ENCODE results near the gene STEAP3.
A peak's percentile ranks its signal among the peaks of the same experiment; 100 is the strongest.

The STEAP3 gene

DNA sequence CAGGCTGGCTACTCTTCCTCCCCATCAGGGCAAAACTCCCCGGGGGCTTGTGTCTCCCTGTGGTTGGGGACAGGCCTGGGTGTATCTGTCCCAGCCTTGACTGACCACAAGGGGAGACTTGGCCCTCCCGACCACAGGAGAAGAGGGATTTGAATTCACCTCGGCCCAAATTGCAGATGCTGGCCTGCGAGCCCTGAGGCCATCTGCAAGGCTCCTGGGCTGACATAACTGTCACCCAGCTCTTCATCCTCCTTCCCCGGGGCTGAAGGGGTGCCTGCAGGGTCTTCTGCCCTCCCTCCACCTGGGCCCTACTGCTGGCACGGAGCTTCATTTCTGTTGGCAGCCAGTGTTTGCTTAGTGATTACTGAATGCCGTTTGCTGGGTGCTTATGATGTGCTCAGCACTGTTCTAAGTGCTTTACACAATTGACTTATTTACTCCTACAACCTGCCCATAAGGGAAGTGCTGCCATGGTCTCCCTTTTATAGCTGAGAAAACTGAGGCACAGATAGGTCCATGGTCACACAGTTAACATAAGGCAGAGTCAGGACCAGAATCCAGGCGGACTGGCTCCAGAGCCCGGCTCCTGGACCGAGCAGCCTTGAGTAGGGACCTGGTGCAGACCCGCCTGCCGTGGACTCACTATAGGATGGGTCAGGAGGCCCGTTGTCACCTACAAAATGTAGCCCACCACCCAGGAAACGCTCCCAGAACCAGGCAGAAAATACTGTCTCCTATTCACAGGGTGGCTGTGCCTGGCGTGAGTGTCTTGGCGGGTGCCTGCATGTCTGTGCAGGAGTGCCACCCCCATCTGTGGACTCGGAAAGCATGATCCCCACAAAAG is 18.9 kb downstream of the STEAP3 start:
- no peak for DNase-seq (ENCODE audit: low read depth)

DNA sequence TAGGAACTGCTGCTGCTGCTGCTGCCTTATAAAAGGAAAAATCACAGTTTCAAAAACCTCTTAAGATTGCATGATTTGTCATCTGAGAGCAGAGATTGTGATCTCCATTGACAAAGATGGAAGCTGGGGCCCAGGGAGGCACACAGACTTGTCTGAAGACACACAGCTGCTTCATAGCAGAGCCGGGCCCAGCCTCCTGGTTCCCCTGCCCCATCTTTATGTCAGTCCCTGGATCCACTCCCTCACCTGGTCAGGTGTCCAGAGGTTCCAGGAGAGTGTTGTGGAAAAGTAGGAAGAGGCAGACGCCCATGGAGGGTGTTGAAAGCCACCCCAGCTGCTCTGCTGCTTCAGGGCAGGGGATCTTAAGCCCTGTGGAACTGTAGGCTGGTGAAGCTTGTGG is 20.0 kb downstream of the STEAP3 start:
- H3K4me3 ChIP-seq (ENCODE audit: low read depth, low read length): no peak overlapping the region
- no peak for DNase-seq (ENCODE audit: low read depth)

More for the DNA sequence above, 18.9 kb downstream of the STEAP3 start:
- no peak overlapping the region for H3K4me3 ChIP-seq (ENCODE audit: low read depth, low read length)

DNA sequence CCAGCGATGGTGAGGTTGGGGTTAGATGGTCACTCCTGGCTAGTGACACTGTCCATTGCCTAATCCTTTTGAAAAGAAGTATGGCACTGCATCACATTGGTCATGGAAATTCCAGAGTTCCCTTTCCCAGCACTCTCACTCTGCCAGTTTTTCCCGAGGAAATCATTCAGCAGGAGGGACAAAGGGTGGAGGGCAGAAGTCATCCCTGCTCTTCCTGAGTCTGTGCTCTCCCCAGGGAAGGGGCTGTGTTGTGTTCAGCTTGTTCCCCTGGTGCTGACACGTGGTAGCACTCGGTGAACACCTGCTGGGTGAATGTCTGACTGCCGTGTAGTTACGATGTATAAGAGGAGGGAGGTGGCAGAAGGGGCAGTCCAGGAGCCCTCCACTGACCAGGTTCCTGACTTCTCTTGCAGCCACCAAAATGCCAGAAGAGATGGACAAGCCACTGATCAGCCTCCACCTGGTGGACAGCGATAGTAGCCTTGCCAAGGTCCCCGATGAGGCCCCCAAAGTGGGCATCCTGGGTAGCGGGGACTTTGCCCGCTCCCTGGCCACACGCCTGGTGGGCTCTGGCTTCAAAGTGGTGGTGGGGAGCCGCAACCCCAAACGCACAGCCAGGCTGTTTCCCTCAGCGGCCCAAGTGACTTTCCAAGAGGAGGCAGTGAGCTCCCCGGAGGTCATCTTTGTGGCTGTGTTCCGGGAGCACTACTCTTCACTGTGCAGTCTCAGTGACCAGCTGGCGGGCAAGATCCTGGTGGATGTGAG is 21.6 kb downstream of the STEAP3 start:
- H3K4me3 ChIP-seq (ENCODE audit: low read depth, low read length): no peak overlapping the region
- DNase-seq (ENCODE audit: low read depth): no peak

DNA sequence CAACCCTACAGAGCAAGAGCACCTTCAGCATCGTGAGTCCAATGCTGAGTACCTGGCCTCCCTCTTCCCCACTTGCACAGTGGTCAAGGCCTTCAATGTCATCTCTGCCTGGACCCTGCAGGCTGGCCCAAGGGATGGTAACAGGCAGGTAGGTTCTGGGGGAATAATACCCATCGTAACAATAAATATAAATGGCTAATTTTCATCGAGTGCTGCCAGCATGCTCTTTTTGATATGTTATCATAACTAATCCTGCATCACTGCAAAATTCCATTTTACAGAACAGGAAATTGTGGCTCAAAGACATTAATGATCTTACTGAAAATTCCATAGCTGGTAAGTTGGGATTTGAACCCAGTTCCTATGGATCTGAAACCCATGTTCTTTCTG is 22.2 kb downstream of the STEAP3 start:
- H3K4me3 ChIP-seq (ENCODE audit: low read depth, low read length): no peak overlapping the region
- no peak for DNase-seq (ENCODE audit: low read depth)

DNA sequence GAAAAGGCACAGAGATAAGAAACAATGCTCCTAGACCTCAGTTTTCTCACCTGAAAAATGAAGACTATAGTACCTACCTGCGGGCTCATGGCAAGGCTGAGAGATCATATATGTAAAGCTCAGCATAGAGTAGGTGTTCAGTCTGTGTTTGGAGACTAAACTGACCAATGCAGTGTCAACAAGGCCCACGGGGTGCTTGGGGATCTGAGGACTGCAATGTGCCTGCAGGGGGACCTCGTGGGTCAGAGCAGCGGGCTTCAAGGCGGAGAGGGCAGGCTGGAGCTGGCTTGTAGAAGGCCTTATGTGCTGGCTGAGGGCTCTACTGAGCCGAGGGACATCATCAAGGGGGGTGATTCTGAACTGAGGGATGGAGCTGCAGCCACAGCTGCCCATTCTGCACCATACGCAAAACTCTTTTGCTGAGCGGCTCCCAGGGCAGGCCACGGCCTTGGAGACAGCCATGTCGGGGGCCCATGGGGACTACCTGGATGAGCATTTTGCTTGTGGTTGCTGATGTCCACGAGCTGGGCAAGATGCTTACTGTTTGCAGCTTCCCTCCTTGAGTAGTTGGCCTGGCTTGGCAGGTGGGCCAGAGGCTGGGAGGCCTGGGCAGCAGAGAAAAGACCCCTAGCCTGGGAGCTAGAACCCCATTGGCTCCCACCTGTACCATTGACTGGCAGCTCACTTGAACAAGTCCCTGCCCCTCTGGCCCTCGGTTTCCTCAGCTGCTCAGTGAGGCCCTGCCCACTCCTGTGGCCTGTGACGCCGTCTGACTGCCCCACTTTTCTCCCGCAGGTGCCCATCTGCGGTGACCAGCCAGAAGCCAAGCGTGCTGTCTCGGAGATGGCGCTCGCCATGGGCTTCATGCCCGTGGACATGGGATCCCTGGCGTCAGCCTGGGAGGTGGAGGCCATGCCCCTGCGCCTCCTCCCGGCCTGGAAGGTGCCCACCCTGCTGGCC is 23.5 kb downstream of the STEAP3 start:
- DNase-seq (ENCODE audit: low read depth): no peak
- no peak overlapping the region for H3K4me3 ChIP-seq (ENCODE audit: low read depth, low read length)

DNA sequence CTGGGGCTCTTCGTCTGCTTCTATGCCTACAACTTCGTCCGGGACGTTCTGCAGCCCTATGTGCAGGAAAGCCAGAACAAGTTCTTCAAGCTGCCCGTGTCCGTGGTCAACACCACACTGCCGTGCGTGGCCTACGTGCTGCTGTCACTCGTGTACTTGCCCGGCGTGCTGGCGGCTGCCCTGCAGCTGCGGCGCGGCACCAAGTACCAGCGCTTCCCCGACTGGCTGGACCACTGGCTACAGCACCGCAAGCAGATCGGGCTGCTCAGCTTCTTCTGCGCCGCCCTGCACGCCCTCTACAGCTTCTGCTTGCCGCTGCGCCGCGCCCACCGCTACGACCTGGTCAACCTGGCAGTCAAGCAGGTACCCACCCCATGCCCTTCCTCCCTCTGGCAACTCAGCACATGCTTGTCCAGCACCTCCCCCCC is 24.2 kb downstream of the STEAP3 start:
- no peak overlapping the region for H3K4me3 ChIP-seq (ENCODE audit: low read depth, low read length)
- DNase-seq (ENCODE audit: low read depth): no peak

DNA sequence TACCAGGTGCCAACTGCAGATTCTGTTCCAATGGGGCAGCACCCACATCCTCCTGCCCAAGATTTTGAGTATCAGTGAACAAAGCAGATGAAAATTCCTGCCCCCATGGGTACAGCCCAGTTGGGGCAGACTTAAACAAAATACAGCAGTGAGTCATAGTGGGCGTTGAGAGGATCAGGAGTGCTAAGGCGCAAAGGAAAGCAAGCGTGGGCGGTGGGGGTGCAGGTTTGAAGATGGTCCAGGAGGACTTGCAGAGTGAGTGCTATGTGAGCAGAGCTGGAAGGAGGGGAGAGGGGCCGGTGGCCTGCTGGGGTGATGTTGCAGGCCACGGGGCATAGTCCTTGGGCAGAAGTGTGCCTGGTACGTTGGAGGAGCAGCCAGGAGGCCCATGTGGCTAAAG is 24.7 kb downstream of the STEAP3 start:
- H3K4me3 ChIP-seq (ENCODE audit: low read depth, low read length): no peak overlapping the region
- peak; percentile 78 for DNase-seq (ENCODE audit: low read depth)

DNA sequence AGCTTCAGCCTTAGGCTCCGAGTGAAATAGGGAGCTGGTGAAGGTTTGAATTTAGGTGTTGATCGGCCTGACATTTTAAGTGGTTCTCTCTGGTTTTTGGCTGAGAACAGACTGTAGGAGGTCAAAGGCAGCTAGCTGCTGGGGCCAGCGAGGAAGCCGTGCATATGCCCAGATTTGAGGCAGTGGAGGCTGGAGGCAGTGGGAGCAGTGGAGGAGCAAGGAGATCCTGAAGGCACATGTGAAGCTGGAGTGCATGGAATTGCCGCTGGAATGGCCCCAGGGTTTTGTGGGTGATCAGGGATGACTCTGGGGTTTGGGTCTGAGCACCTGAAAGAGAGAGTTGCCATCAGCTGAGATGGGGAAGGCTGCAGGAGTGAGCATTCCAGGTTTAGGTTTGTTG is 25.1 kb downstream of the STEAP3 start:
- H3K4me3 ChIP-seq (ENCODE audit: low read depth, low read length): no peak overlapping the region
- DNase-seq (ENCODE audit: low read depth): no peak

DNA sequence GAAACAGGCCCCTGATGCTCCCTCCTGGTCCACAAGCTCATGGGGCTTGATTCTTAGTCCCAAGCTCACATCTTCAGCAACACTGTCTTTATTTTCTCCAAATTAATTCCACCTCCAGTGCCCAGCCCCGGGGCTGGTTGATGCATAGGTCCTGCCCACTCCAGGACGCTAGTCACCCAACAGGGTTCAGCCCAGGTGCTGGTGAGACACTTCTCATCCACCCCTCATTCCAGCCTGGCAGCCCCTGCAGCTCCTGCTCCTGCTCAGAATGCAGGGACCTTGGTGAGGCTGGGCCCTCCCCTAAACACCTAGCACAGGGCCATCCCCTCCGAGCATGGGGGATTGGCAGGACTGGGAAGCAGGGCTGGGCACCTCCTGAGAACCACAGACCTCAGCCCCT is 25.7 kb downstream of the STEAP3 start:
- no peak for DNase-seq (ENCODE audit: low read depth)
- no peak overlapping the region for H3K4me3 ChIP-seq (ENCODE audit: low read depth, low read length)

DNA sequence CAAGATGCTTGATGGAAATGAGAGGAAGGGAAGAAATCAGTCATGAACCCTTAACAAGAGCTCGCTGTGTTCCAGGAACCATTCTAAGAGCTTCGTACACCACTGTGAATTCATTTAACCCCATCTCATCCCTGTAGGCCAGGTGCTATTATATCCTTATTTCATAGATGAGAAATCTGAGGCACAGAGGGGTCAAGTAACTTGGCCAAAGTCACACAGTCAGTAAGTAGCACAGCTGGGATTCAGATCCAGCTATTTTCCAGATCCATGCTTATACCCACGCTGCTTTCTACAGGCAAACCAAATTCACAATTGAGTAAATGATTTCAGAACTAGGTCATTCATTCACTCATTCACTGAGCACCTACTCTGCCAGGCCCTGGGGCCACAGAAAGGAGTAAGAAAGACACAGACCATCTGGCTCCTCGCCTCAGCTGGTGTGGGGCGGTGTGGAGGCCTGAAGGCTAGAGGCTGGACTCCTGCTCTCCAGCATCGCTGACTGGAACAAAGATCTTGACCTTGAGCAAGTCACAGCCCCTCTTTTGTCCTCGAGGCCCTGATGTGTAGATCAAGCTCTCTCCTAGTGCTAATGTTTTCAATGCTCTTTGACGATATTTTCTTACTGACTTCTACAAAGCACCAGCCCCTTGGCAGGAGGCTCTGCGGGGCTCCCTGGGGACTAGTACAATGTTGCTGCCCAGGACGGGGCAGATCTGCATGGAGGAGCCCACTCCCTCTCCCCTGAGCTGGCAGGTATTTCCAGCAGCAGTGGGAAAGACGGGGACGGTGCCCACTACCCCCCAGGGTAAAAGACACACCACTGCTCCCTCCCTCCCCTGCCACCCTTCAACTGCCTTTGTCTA is 26.5 kb downstream of the STEAP3 start:
- no peak overlapping the region for H3K4me3 ChIP-seq (ENCODE audit: low read depth, low read length)
- no peak for DNase-seq (ENCODE audit: low read depth)

DNA sequence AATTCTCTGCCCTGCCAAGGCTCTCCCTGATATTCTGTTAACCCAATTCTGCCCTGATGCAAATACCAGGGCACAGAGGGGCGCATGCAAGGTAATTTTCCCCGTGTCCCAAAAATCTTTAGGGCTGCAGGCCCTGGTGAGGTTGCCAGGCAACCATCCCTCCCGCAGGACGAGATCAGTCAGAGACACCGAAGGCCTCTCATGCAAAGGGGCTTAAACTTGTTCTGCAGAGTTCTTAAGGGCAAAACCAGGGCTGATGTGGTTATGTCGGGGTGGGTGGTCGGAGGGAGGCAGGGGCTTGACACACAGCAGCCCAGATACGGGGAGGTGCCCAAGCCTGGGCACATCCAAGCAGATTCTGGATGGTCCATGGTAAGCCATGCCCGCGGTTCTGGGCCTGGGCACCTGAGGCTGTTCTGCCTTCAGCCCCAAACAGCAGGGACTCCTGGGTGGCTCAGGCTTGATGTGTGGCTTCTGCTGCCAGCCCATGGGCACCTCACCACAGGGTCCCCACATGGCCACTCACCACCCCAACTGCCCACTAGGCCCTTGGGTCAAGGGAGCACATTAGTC is 27.2 kb downstream of the STEAP3 start:
- no peak overlapping the region for H3K4me3 ChIP-seq (ENCODE audit: low read depth, low read length)
- no peak for DNase-seq (ENCODE audit: low read depth)

DNA sequence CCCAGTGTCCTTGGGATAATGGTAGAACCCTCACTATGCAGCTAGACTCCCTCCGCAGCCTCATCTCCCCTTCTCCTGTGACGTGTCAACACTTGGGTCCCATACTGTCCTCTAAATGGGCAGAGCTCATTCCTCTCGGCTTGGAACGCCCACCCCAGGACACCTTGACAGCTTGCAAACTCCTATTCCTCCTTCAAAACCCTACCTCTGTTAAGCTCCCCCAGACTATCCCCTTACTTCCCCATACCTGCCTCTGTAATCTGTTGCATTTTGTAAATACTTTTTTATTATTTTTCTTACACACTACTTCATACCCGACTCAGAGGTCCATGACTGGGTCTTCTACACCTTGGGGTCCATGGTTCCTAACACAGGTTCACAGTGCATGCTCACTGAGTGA is 28.0 kb downstream of the STEAP3 start:
- no peak for DNase-seq (ENCODE audit: low read depth)
- no peak overlapping the region for H3K4me3 ChIP-seq (ENCODE audit: low read depth, low read length)

DNA sequence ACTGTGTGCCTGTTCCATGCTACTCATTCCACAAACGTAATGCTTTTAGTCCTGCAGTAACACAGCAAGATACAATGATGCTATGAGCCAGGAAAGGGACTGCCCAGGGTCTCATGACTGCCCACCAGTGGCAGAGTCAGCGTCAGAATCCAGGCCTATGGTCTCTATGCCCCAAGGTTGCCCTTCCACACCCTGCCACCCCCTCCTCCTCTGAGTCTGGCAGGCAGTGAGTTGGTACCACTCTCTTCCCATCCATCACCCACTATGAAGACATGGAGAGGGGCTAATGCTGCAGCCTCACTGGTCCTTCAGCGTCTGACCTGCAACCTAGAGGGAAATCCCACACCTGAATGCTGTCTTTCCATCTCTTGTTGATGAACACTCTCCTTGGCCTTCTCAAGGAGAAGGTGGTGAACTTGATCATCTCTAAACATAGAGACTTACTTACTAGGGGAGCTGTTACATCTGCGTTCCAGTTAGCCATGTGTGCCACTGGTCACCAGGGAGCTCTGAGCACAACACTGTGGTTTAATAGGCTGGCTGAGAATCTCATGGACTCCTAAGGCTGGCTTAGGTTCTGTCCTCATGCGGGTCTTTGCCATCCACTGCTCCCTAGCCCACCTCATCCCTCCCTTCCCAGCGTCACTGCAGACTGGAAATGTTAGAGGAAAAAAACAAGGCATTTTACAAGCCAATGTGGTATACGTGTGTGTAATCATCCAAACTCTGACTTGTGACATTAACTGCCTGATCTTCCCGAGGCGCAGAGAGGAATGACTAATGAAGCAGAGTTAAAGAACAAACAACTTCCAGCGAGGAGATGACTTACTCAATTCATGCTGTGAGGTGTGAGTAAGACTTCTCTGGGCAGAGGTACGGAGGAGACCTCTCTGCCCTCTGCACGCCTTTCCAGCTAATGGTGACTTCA is 28.8 kb downstream of the STEAP3 start:
- H3K4me3 ChIP-seq (ENCODE audit: low read depth, low read length): no peak overlapping the region
- DNase-seq (ENCODE audit: low read depth): peak; percentile 95

DNA sequence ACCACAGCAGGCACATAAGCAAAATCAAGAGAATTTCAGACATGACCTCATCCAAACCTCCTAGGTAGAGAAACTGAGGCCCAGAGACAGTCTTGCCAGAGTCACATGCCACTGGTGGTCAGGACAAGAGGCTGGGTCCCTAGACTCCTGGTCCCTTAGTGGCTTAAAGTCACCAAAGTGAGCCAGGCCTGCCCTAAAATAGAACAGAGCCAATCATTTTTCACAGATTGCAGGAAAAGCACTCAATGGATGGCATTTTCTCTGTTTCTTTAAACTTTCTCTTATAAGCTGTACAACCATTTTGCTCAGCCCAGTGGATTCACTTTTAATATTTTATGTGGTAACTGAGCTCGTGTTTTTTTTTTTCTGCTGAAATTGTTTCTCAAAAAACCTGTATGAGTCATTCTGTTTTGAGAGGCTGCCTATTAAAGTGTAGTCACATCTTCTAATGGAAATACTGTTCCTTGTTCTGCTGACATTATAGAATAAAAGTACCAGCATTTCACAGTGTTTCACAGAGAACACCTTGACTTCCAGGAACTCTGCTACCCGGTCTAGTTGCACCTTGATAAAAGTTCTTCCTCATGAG is 29.6 kb downstream of the STEAP3 start:
- H3K4me3 ChIP-seq (ENCODE audit: low read depth, low read length): no peak overlapping the region
- DNase-seq (ENCODE audit: low read depth): no peak

DNA sequence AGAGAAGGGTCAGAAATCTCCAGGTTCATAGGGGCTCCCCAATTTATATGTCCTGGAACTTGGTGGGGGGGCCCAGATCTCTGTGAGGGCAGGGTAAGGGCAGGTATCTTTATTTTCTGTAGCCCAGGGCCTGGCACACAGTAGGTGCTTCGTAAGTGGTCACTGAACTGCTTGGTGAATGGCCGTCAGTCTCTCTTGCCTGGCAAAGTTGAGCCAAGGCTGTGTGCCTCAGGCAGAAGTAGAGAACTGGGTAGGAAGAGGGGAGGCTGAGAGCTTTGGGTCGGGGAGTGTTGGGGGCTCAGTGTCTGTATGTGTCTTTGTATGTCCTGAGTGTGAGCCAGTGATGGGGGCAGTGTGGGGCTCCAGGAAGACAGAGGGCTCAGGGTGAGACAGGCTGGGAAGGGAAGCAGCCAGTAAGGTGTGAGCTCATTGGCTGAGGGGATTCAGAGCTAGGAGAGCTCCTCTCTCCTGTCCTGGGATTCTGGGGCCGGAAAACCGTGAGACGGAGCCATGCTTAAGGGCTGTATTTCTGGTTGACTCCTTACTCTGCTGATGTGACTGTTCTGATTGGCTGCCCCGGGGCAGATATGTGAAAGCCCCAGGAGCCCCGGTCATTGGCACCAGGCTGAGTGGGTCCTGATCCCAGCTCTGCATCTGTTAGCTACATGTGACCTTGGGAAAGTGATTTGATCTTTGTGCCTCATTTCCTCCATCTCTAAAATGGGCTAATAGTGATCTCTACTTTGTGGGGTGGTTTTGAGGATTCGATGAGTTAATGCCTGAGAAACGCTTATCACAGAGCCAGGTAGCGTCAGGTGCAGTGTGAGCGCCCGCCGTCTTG is 30.3 kb downstream of the STEAP3 start:
- no peak for DNase-seq (ENCODE audit: low read depth)
- no peak overlapping the region for H3K4me3 ChIP-seq (ENCODE audit: low read depth, low read length)

DNA sequence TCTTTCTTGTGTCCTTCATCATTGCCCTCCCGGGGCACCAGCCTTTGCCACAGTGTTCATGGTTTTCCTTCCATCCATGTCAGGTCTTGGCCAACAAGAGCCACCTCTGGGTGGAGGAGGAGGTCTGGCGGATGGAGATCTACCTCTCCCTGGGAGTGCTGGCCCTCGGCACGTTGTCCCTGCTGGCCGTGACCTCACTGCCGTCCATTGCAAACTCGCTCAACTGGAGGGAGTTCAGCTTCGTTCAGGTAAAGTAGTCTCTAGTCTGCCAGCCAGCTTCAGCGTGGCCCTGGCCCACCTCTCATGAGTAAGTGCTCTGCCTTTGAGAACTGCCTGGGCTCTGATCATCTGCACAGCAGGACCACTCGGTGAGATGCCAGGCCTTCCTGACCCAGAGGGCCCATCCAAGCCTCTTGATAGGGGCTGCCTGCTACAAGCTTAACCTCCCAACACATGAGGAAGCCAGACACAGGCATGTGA is 31.0 kb downstream of the STEAP3 start:
- no peak for DNase-seq (ENCODE audit: low read depth)
- no peak overlapping the region for H3K4me3 ChIP-seq (ENCODE audit: low read depth, low read length)

All from skeletal muscle cell (primary cell).